ENCODE measurements around the gene COPA.
"Not testable (repeated sequence)": the region's sequence is repeated elsewhere in the genome, so short reads cannot be mapped to it uniquely, and the experiment has no call there.

- not testable (repeated sequence) for TF ChIP-seq CTCF (IDR thresholded peaks at IDR 0.05; ENCODE audit: insufficient read depth, low read length, poor library complexity, severe bottlenecking); EZH2phosphoT487 (conservative IDR thresholded peaks at IDR 0.05; ENCODE audit: low read length)
Observed at GRCh38 chr1:160287769-160288168, 55.3 kb downstream of the COPA start.
